Liver (tissue), 9 donors: ENCODE data around the gene AUH. TPM values are rescaled to one million over a fixed set of nuclear protein-coding genes. Genes with fewer than 3 reads are reported as not detected.

Source experiments
- DNase-seq: peaks from one replicate; pipeline ENCODE4 v3.0.0-alpha.2; 2017; ENCODE audit warnings: low spot score
- H3K27ac ChIP-seq, 2 donors: one replicate each; pipeline ENCODE4 v1.7.0; 2013; ENCODE audit warnings: inconsistent platforms in 2 of 2, low read length in 2 of 2, control low read depth in 1 of 2, low read depth in 1 of 2, mild to moderate bottlenecking in 1 of 2
- H3K27me3 ChIP-seq, 4 donors: one replicate each; pipeline versions ENCODE4 v1.6.1 to v1.7.0; 2013; ENCODE audit warnings: low read length in 3 of 4, inconsistent platforms in 1 of 4, mild to moderate bottlenecking in 1 of 4, moderate library complexity in 1 of 4; ENCODE audit not compliant: control insufficient read depth in 4 of 4, insufficient read depth in 4 of 4
- H3K36me3 ChIP-seq, 4 donors: one replicate each; pipeline versions ENCODE4 v1.6.1 to v1.7.0; 2013; ENCODE audit warnings: low read length in 3 of 4, mild to moderate bottlenecking in 3 of 4, low read depth in 1 of 4, moderate library complexity in 1 of 4; ENCODE audit not compliant: control insufficient read depth in 4 of 4, insufficient read depth in 3 of 4
- H3K4me1 ChIP-seq, 4 donors: one replicate each; pipeline versions ENCODE4 v1.6.1 to v1.7.0; 2013; ENCODE audit warnings: low read length in 3 of 4, mild to moderate bottlenecking in 3 of 4, moderate library complexity in 1 of 4; ENCODE audit not compliant: control insufficient read depth in 4 of 4, insufficient read depth in 4 of 4
- H3K4me3 ChIP-seq, 3 donors: one replicate each; pipeline versions ENCODE4 v1.6.1 to v1.7.0; 2013; ENCODE audit warnings: low read length in 3 of 3, control low read depth in 1 of 3, low read depth in 1 of 3, mild to moderate bottlenecking in 1 of 3
- H3K9ac ChIP-seq, 2 donors: one replicate each; pipeline ENCODE4 v1.7.0; 2013; ENCODE audit warnings: low read length in 2 of 2, mild to moderate bottlenecking in 2 of 2, moderate library complexity in 2 of 2, control low read depth in 1 of 2, low read depth in 1 of 2
- H3K9me3 ChIP-seq, 4 donors: one replicate each; pipeline versions ENCODE4 v1.6.1 to v1.7.0; 2013; ENCODE audit warnings: low read length in 3 of 4; ENCODE audit not compliant: control insufficient read depth in 4 of 4
- ATF3 ChIP-seq: IDR thresholded peaks from 2 replicates; pipeline ENCODE4 v1.6.1; 2016; ENCODE audit warnings: antibody characterized with exemption
- EGR1 ChIP-seq, 2 donors: IDR thresholded peaks; 2 replicates each; pipeline ENCODE4 v1.6.1; 2016 to 2018; ENCODE audit warnings: antibody characterized with exemption in 2 of 2, low read depth in 2 of 2
- FOXA1 ChIP-seq: IDR thresholded peaks from 2 replicates; pipeline ENCODE4 v1.6.1; 2016; ENCODE audit warnings: antibody characterized with exemption
- FOXA2 ChIP-seq: IDR thresholded peaks from 2 replicates; pipeline ENCODE4 v1.6.1; 2016; ENCODE audit warnings: antibody characterized with exemption
- GABPA ChIP-seq, 2 donors: IDR thresholded peaks in 1 of 2; conservative IDR thresholded peaks in 1 of 2; 2 replicates each; pipeline ENCODE4 v1.6.1; 2016; ENCODE audit warnings: antibody characterized with exemption in 2 of 2, mild to moderate bottlenecking in 1 of 2, moderate library complexity in 1 of 2
- HNF4G ChIP-seq: IDR thresholded peaks from 2 replicates; pipeline ENCODE4 v1.6.1; 2016; ENCODE audit warnings: antibody characterized with exemption
- JUND ChIP-seq, 2 donors: IDR thresholded peaks; 2 replicates each; pipeline ENCODE4 v1.6.1; 2016; ENCODE audit warnings: antibody characterized with exemption in 2 of 2
- MAX ChIP-seq: IDR thresholded peaks from 2 replicates; pipeline ENCODE4 v1.6.1; 2016; ENCODE audit warnings: antibody characterized with exemption
- RXRA ChIP-seq, 2 donors: IDR thresholded peaks; 2 replicates each; pipeline ENCODE4 v1.6.1; 2017 to 2018; ENCODE audit warnings: antibody characterized with exemption in 2 of 2, mild to moderate bottlenecking in 1 of 2
- TAF1 ChIP-seq: conservative IDR thresholded peaks from 2 replicates; pipeline ENCODE4 v1.6.1; 2016; ENCODE audit warnings: antibody characterized with exemption, mild to moderate bottlenecking
- YY1 ChIP-seq: IDR thresholded peaks from 2 replicates; pipeline ENCODE4 v1.6.1; 2016; ENCODE audit warnings: antibody characterized with exemption, mild to moderate bottlenecking
- ZBTB33 ChIP-seq: IDR thresholded peaks from 2 replicates; pipeline ENCODE4 v1.6.1; 2016; ENCODE audit warnings: antibody characterized with exemption
- WGBS: extraction: QIAGEN DNeasy Blood & Tissue Kit; methylation state at CpG from one replicate; pipeline ENCODE4 v1.1.7; 2013; 5-methylcytosine and 5-hydroxymethylcytosine counted together
- polyA plus RNA-seq, 2 donors: library from polyadenylated mRNA; stranded (reverse) in 1 of 2; unstranded in 1 of 2; fragments of 200-250 nt in 1 of 2; fragments of >200 nt in 1 of 2; fragmentation: Nextera tagmentation in 1 of 2; extraction: Ambion mirVana in 1 of 2; gene quantifications; one replicate each; pipeline versions ENCODE4 v1.2.1 to v1.2.3, GENCODE V29; 2013 to 2015
- total RNA-seq, 2 donors: library from RNA; depleted of rRNA; stranded (reverse); fragments of >200 nt; gene quantifications; one replicate each; pipeline ENCODE4 v1.2.3, GENCODE V29; 2014
- donor health status: healthy.
- donor health status: healthy.
- donor health status: healthy.
- donor health status: healthy.
- donor health status: healthy.

Gene AUH
- total and polyA plus RNA-seq, 4 donors: 12.1 to 30.0 (median 24.9) TPM

- no peak for TF ChIP-seq ATF3
- TF ChIP-seq JUND (IDR thresholded peaks at IDR 0.05): no peak
- TF ChIP-seq EGR1 (IDR thresholded peaks at IDR 0.05; ENCODE audit: low read depth in 2 of 2): no peak
- TF ChIP-seq FOXA1: no peak
- TF ChIP-seq TAF1: no peak
- TF ChIP-seq HNF4G: no peak
These were observed 15.7 kb downstream of the AUH start (continued) for GRCh38 chr9:91345978-91346377.

GRCh38 chr9:91342575-91342974 lies 19.1 kb downstream of the AUH start:
- peaks cover 0 to 5% (median 1%) of the 10 kb centered on the region in 4 donors for H3K4me1 ChIP-seq
- no peak overlapping the region for H3K27ac ChIP-seq
- TF ChIP-seq FOXA2: no peak
- no peak for TF ChIP-seq ATF3
- TF ChIP-seq TAF1: no peak
- TF ChIP-seq GABPA (IDR thresholded peaks at IDR 0.05 in 1 of 2, conservative IDR thresholded peaks at IDR 0.05 in 1 of 2): no peak
- TF ChIP-seq MAX: no peak
- H3K4me3 ChIP-seq: no peak overlapping the region
- no peaks in the 10 kb centered on the region for H3K27me3 ChIP-seq
- peaks cover 3 to 10% (median 10%) of the 10 kb centered on the region in 4 donors for H3K36me3 ChIP-seq
- WGBS: 85% methylated on average over 3 of the region's 3 CpGs
- DNase-seq: no peak
- no peaks in the 10 kb centered on the region for H3K9me3 ChIP-seq
- H3K9ac ChIP-seq: no peak overlapping the region

- TF ChIP-seq JUND (IDR thresholded peaks at IDR 0.05): no peak
- TF ChIP-seq ZBTB33: no peak
- peak in 1 of 2 donors; percentile 48 for TF ChIP-seq EGR1 (IDR thresholded peaks at IDR 0.05; ENCODE audit: low read depth in 2 of 2)
- H3K4me1 ChIP-seq: peaks cover 0 to 5% (median 1%) of the 10 kb centered on the region in 4 donors
- WGBS: 61% methylated on average over 3 of the region's 3 CpGs
- no peaks in the 10 kb centered on the region for H3K9me3 ChIP-seq
- DNase-seq: no peak
- peaks cover 3 to 10% (median 10%) of the 10 kb centered on the region in 4 donors for H3K36me3 ChIP-seq
- no peak overlapping the region for H3K27ac ChIP-seq
- no peak overlapping the region for H3K4me3 ChIP-seq
- H3K9ac ChIP-seq: no peak overlapping the region
- no peaks in the 10 kb centered on the region for H3K27me3 ChIP-seq
These were observed 20.0 kb downstream of the AUH start for GRCh38 chr9:91341749-91342148.

GRCh38 chr9:91341258-91341746 lies 20.4 kb downstream of the AUH start:
- Histone ChIP-seq H3K27ac (no peak overlapping the region), H3K9me3 (no peaks in the 10 kb centered on the region), H3K4me1 (peaks cover 0 to 5% (median 1%) of the 10 kb centered on the region in 4 donors), H3K36me3 (peaks cover 3 to 10% (median 10%) of the 10 kb centered on the region in 4 donors), H3K9ac (no peak overlapping the region), H3K27me3 (no peaks in the 10 kb centered on the region), H3K4me3 (no peak overlapping the region)
- TF ChIP-seq ATF3: no peak
- TF ChIP-seq FOXA1: no peak
- peak in 1 of 2 donors; percentile 16 for TF ChIP-seq RXRA (IDR thresholded peaks at IDR 0.05)
- TF ChIP-seq EGR1 (IDR thresholded peaks at IDR 0.05; ENCODE audit: low read depth in 2 of 2): peak in 1 of 2 donors; percentile 17
- TF ChIP-seq YY1: peak; percentile 55
- DNase-seq: no peak
- 59% methylated on average over 3 of the region's 3 CpGs for WGBS
